HFF-Myc (cell line): Measurements from ENCODE around the gene TAS2R39.

Experiments
- DNase-seq: peaks from one replicate; pipeline ENCODE4 v3.0.0-alpha.2; 2011; ENCODE audit warnings: low read depth; ENCODE audit errors: extremely low read depth
- H3K4me3 ChIP-seq: replicated peaks from 2 replicates; pipeline ENCODE4 v1.5.1; 2011; ENCODE audit warnings: low read depth, mild to moderate bottlenecking, control low read depth, low read length
- CTCF ChIP-seq: IDR thresholded peaks from 2 replicates; pipeline ENCODE4 v1.5.1; 2012; ENCODE audit warnings: mild to moderate bottlenecking, low read depth, low read length, control low read depth; ENCODE audit errors: missing control alignments

The TAS2R39 gene

GRCh38 chr7:143216151-143216550 is 32.9 kb downstream of the TAS2R39 start:
- no peak for DNase-seq
- H3K4me3 ChIP-seq, result no peak overlapping the region
- no peak for TF ChIP-seq CTCF

- no peak for TF ChIP-seq CTCF
- no peak overlapping the region for H3K4me3 ChIP-seq
- DNase-seq, result no peak
Measured at GRCh38 chr7:143216686-143217085, 33.5 kb downstream of the TAS2R39 start.

- TF ChIP-seq CTCF, result no peak
- DNase-seq, result no peak
- no peak overlapping the region for H3K4me3 ChIP-seq
Measured at GRCh38 chr7:143217806-143218205, 34.6 kb downstream of the TAS2R39 start.

GRCh38 chr7:143221286-143221685 is 38.1 kb downstream of the TAS2R39 start:
- no peak for DNase-seq
- TF ChIP-seq CTCF, result no peak
- no peak overlapping the region for H3K4me3 ChIP-seq

GRCh38 chr7:143221737-143222136 is 38.5 kb downstream of the TAS2R39 start, which contains the start of gene TAS2R40:
TSS of gene TAS2R40 (plus strand) at chr7:143222037. CDS start at chr7:143222079, 42 bp downstream.
- no peak within 1 kb of the TSS for H3K4me3 ChIP-seq
- no peak for DNase-seq
- no peak for TF ChIP-seq CTCF

GRCh38 chr7:143222782-143223181 is 39.6 kb downstream of the TAS2R39 start:
- no peak for DNase-seq

More at GRCh38 chr7:143222782-143223181, 39.6 kb downstream of the TAS2R39 start:
- no peak overlapping the region for H3K4me3 ChIP-seq
- TF ChIP-seq CTCF, result no peak
